K562 (cell line): Measurements from ENCODE around the gene ZNF512B. TPM values are rescaled to one million over a fixed set of nuclear protein-coding genes. Genes with fewer than 3 reads are reported as not detected.

ENCODE experiments used
- CBFA2T2 ChIP-seq: fragments of 450-650 bp; conservative IDR thresholded peaks from 2 replicates; pipeline ENCODE4 v1.6.1; 2017; ENCODE audit warnings: mild to moderate bottlenecking
- CSDE1 ChIP-seq, 2 experiments: fragments of 450-650 bp; IDR thresholded peaks; 2 replicates each; pipeline ENCODE4 v1.6.1; 2016; ENCODE audit warnings: mild to moderate bottlenecking in 1 of 2
- EP300 ChIP-seq: IDR thresholded peaks from 2 replicates; pipeline ENCODE4 v1.6.1; 2012; ENCODE audit warnings: low read length, improper control_type of control experiment
- ETV5 ChIP-seq: sonication (generic); formaldehyde crosslinking; IDR thresholded peaks from 2 replicates; pipeline ENCODE4 v1.4.0; 2020; ENCODE audit warnings: low read depth, mild to moderate bottlenecking, missing genetic modification reagents
- HDAC6 ChIP-seq: IDR thresholded peaks from 2 replicates; pipeline ENCODE4 v1.6.1; 2012; ENCODE audit warnings: low read depth, mild to moderate bottlenecking, control low read depth, inconsistent platforms, low read length, moderate library complexity
- MEIS2 ChIP-seq: fragments of 450-650 bp; IDR thresholded peaks from 2 replicates; pipeline ENCODE4 v1.6.1; 2014; ENCODE audit warnings: mild to moderate bottlenecking; ENCODE audit not compliant: partially characterized antibody
- MYNN ChIP-seq, 2 experiments: sonication (generic); formaldehyde crosslinking in 1 of 2; IDR thresholded peaks; 2 replicates each; pipeline versions ENCODE4 v1.5.0 to v1.6.1; 2016 to 2020; ENCODE audit warnings: antibody characterized with exemption in 1 of 2, missing genetic modification reagents in 1 of 2
- SRF ChIP-seq, 2 experiments: fragments of 250-450, 450-650 bp in 1 of 2; sonication (Bioruptor Pico) in 1 of 2; sonication (generic) in 1 of 2; formaldehyde crosslinking; IDR thresholded peaks; 2 replicates each; pipeline versions ENCODE4 v1.5.0 to v1.5.1; 2020 to 2022; ENCODE audit warnings: mild to moderate bottlenecking in 1 of 2, missing genetic modification reagents in 1 of 2
- TBP ChIP-seq: optimal IDR thresholded peaks from 2 replicates; pipeline ENCODE3; 2011; ENCODE audit warnings: low read depth, low read length, improper control_type of control experiment
- ZFX ChIP-seq: sonication (generic); formaldehyde crosslinking; IDR thresholded peaks from 2 replicates; pipeline ENCODE4 v1.8.0; 2022; ENCODE audit warnings: mild to moderate bottlenecking, missing genetic modification reagents, moderate library complexity
- ZNF175 ChIP-seq: fragments of 200-800 bp; sonication (Bioruptor generic); IDR thresholded peaks from 2 replicates; pipeline ENCODE4 v1.6.1; 2016; ENCODE audit warnings: low read depth, mild to moderate bottlenecking, missing genetic modification characterization, missing compliant biosample characterization
- polyA plus RNA-seq, 8 experiments: library from polyadenylated mRNA; depleted of rRNA in 4 of 8; stranded (reverse) in 5 of 8; unstranded in 3 of 8; fragments of >200 nt; fragmentation: Nextera tagmentation in 2 of 8; fragmentation: Illumina TruSeq in 1 of 8; extraction: Ambion mirVana in 2 of 8; extraction: Trizol in 1 of 8; gene quantifications; 2 replicates each; pipeline versions ENCODE4 v1.2.1 to v1.2.3, GENCODE V29; 2011 to 2014; ENCODE audit warnings: inconsistent platforms in 1 of 8, missing spikeins in 1 of 8
- total RNA-seq, 7 experiments: library from RNA; depleted of rRNA in 6 of 7; stranded (reverse); fragments of >200 nt in 6 of 7; fragmentation: Illumina TruSeq in 2 of 7; extraction: Trizol in 2 of 7; gene quantifications; 2 replicates each; pipeline versions ENCODE4 v1.2.1 to v1.2.3, GENCODE V29; 2011 to 2021; ENCODE audit warnings: low replicate concordance in 1 of 7
- TF ChIP-seq, protein P1 (sequence below): fragments of 200-800 bp; sonication (Bioruptor generic); IDR thresholded peaks from 2 replicates; pipeline ENCODE4 v1.6.1; 2017; ENCODE audit warnings: missing genetic modification characterization, missing compliant biosample characterization
- TF ChIP-seq, protein P2 (sequence below): sonication (generic); formaldehyde crosslinking; IDR thresholded peaks from 2 replicates; pipeline ENCODE4 v1.8.0; 2023; ENCODE audit warnings: mild to moderate bottlenecking, missing genetic modification reagents
- TF ChIP-seq, protein P3 (sequence below), 2 experiments: IDR thresholded peaks; 2 replicates each; pipeline ENCODE4 v1.6.1; 2011; ENCODE audit warnings: borderline replicate concordance in 1 of 2, control low read depth in 1 of 2, low read depth in 1 of 2, low read length in 1 of 2, mild to moderate bottlenecking in 1 of 2, mixed read lengths in 1 of 2, moderate library complexity in 1 of 2; ENCODE audit not compliant: insufficient read depth in 1 of 2, insufficient read length in 1 of 2, poor library complexity in 1 of 2, severe bottlenecking in 1 of 2; ENCODE audit errors: extremely low read depth in 1 of 2
- TF ChIP-seq, protein P4 (sequence below): sonication (generic); formaldehyde crosslinking; IDR thresholded peaks from 2 replicates; pipeline ENCODE4 v1.8.1; 2023; ENCODE audit warnings: mild to moderate bottlenecking, missing genetic modification reagents
- TF ChIP-seq, protein P5 (sequence below): conservative IDR thresholded peaks from 2 replicates; pipeline ENCODE4 v1.6.1; 2011; ENCODE audit warnings: low read depth, mild to moderate bottlenecking, low read length; ENCODE audit not compliant: control insufficient read depth

Gene ZNF512B
- total and polyA plus RNA-seq, 9 of the 15 experiments (the other 6 are each of a cell fraction or from before 2014, with no cell fraction given), result 0.01 to 27.8 (median 8.2) TPM

DNA sequence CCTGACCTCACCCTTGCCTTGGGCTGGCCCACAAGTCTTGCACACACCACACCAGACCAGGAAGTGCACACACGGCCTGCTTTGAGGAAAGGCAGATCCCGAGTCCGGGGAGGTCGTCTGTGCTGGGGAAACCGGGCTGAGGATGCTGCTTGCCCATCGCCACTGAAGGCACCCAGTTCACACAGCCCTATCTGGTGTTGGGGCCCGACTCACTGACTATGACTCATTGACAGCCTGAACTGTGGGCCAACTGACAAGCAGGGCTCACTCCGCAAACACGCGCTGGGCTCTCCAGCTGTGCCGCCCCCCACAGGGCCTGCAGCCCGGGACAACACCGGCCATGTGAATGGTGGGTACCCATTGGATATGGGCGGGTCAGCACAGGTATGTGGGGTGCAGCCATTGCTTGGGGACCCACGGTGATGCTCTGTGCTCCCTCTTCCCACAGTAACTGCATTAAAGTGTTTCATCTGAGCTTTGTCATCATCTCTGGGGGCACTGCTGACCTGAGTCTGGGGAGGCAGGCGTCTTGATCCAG lies 8.1 kb upstream of the ZNF512B start (continued):
- TF ChIP-seq MEIS2, result peak; percentile 23
- TF ChIP-seq, protein P1, sequence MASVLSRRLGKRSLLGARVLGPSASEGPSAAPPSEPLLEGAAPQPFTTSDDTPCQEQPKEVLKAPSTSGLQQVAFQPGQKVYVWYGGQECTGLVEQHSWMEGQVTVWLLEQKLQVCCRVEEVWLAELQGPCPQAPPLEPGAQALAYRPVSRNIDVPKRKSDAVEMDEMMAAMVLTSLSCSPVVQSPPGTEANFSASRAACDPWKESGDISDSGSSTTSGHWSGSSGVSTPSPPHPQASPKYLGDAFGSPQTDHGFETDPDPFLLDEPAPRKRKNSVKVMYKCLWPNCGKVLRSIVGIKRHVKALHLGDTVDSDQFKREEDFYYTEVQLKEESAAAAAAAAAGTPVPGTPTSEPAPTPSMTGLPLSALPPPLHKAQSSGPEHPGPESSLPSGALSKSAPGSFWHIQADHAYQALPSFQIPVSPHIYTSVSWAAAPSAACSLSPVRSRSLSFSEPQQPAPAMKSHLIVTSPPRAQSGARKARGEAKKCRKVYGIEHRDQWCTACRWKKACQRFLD (CRISPR knock-in tag), result peak; percentile 47; the same call in 1 of the 2 replicates
- no peak for TF ChIP-seq CSDE1 (IDR thresholded peaks at IDR 0.05)
- TF ChIP-seq, protein P2, sequence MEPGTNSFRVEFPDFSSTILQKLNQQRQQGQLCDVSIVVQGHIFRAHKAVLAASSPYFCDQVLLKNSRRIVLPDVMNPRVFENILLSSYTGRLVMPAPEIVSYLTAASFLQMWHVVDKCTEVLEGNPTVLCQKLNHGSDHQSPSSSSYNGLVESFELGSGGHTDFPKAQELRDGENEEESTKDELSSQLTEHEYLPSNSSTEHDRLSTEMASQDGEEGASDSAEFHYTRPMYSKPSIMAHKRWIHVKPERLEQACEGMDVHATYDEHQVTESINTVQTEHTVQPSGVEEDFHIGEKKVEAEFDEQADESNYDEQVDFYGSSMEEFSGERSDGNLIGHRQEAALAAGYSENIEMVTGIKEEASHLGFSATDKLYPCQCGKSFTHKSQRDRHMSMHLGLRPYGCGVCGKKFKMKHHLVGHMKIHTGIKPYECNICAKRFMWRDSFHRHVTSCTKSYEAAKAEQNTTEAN (CRISPR knock-in tag), result no peak
- TF ChIP-seq HDAC6, result no peak
- 0 out of 2 replicates have a peak, but pooled peaks have one; percentile 24 for TF ChIP-seq ZFX (CRISPR knock-in tag)
- TF ChIP-seq ETV5, result peak; percentile 30; the same call in 1 of the 2 replicates
- TF ChIP-seq, protein P3, sequence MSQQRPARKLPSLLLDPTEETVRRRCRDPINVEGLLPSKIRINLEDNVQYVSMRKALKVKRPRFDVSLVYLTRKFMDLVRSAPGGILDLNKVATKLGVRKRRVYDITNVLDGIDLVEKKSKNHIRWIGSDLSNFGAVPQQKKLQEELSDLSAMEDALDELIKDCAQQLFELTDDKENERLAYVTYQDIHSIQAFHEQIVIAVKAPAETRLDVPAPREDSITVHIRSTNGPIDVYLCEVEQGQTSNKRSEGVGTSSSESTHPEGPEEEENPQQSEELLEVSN (IDR thresholded peaks at IDR 0.05; ENCODE audit: borderline replicate concordance in 1 of 2, extremely low read depth in 1 of 2, insufficient read depth in 1 of 2, insufficient read length in 1 of 2, low read depth in 1 of 2, low read length in 1 of 2, poor library complexity in 1 of 2, severe bottlenecking in 1 of 2), result peak in 1 of 2 experiments; percentile 45
- TF ChIP-seq SRF (CRISPR knock-in tag; IDR thresholded peaks at IDR 0.05), result no peak
- TF ChIP-seq, protein P4, sequence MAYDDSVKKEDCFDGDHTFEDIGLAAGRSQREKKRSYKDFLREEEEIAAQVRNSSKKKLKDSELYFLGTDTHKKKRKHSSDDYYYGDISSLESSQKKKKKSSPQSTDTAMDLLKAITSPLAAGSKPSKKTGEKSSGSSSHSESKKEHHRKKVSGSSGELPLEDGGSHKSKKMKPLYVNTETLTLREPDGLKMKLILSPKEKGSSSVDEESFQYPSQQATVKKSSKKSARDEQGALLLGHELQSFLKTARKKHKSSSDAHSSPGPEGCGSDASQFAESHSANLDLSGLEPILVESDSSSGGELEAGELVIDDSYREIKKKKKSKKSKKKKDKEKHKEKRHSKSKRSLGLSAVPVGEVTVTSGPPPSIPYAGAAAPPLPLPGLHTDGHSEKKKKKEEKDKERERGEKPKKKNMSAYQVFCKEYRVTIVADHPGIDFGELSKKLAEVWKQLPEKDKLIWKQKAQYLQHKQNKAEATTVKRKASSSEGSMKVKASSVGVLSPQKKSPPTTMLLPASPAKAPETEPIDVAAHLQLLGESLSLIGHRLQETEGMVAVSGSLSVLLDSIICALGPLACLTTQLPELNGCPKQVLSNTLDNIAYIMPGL (CRISPR knock-in tag), result no peak
- no peak for TF ChIP-seq ZNF175 (CRISPR knock-in tag)
- TF ChIP-seq, protein P5, sequence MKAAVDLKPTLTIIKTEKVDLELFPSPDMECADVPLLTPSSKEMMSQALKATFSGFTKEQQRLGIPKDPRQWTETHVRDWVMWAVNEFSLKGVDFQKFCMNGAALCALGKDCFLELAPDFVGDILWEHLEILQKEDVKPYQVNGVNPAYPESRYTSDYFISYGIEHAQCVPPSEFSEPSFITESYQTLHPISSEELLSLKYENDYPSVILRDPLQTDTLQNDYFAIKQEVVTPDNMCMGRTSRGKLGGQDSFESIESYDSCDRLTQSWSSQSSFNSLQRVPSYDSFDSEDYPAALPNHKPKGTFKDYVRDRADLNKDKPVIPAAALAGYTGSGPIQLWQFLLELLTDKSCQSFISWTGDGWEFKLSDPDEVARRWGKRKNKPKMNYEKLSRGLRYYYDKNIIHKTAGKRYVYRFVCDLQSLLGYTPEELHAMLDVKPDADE, result peak; percentile 67; the same call in 1 of the 2 replicates
- TF ChIP-seq TBP, result no peak
- 0 out of 2 replicates have a peak, but pooled peaks have one; percentile 21 for TF ChIP-seq CBFA2T2
- peak; percentile 75 for TF ChIP-seq MYNN (IDR thresholded peaks at IDR 0.05)
- TF ChIP-seq MYNN (CRISPR knock-in tag; IDR thresholded peaks at IDR 0.05), result no peak
- peak; percentile 33; the same call in 1 of the 2 replicates for TF ChIP-seq EP300
